ENCODE data around the gene HCK.
"Not testable (repeated sequence)": the region's sequence is repeated elsewhere in the genome, so short reads cannot be mapped to it uniquely, and the experiment has no call there.

The HCK gene

GRCh38 chr20:32029561-32029960 is 22.5 kb upstream of the HCK start:
- DNase-seq, result no peak

DNA sequence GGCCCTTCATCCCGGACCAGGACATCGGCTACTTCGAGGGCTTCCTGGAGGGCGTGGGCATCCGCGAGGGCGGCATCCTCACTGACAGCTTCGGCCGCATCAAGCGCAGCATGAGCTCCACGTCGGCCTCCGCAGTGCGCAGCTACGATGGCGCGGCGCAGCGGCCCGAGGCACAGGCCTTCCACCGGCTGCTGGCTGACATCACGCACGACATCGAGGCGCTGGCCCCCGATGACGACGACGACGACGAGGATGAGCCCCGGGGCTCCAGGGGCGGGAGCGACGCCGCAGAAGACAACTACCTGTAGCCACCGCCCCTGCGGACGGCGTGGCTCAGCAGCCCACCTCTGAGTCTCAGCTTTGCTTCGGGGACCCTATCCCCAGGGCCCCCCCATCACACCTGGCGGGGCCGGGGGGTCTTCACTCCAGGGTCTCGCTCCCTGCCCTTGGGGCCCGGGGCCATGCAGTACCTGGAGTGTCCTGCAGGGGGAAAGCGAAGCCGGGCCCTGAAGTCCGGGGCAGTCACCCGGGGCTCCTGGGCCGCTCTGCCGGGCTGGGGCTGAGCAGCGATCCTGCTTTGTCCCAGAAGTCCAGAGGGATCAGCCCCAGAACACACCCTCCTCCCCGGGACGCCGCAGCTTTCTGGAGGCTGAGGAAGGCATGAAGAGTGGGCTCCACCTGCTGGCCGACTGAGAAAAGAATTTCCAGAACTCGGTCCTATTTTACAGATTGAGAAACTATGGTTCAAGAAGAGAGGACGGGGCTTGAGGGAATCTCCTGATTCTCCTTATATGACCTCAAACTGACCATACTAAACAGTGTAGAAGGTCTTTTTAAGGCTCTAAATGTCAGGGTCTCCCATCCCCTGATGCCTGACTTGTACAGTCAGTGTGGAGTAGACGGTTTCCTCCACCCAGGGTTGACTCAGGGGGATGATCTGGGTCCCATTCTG is 20.8 kb upstream of the HCK start:
- peak; percentile 77 for DNase-seq

DNA sequence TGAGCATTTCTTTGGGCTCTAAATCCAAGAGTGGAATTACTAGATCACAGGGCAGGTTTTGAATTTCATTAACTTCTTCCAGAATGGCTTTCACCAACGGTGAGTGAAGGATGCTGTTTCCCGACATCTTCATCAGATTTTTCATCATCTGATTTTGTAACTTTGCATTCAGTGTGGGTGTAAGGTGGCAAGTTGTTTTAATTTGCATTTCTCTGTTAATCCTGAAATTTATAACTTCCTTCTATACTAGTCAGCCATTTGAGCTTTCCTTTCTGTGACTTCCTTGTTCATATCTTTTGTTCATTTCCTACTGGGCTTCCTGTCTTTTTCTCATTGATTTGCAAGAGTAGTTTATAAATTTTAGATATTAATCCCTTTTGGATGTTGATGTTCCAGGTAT is 18.7 kb upstream of the HCK start:
- DNase-seq, result no peak

DNA sequence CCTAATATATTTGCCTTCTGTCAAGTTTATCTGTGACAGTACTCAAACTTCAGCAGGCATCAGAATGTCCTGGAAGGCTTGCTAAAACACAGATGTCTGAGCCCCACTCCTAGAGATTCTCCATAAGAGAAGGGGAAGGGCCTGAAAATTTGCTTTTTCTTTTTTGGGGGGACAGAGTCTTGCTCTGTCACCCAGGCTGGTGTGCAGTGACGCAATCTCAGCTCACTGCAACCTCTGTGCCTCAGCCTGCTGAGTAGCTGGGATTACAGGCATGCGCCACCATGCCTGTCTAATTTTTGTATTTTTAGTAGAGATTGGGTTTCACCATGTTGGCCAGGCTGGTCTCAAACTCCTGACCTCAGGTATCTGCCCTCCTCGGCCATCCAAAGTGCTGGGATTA is 18.3 kb upstream of the HCK start:
- DNase-seq, result not testable (repeated sequence)

DNA sequence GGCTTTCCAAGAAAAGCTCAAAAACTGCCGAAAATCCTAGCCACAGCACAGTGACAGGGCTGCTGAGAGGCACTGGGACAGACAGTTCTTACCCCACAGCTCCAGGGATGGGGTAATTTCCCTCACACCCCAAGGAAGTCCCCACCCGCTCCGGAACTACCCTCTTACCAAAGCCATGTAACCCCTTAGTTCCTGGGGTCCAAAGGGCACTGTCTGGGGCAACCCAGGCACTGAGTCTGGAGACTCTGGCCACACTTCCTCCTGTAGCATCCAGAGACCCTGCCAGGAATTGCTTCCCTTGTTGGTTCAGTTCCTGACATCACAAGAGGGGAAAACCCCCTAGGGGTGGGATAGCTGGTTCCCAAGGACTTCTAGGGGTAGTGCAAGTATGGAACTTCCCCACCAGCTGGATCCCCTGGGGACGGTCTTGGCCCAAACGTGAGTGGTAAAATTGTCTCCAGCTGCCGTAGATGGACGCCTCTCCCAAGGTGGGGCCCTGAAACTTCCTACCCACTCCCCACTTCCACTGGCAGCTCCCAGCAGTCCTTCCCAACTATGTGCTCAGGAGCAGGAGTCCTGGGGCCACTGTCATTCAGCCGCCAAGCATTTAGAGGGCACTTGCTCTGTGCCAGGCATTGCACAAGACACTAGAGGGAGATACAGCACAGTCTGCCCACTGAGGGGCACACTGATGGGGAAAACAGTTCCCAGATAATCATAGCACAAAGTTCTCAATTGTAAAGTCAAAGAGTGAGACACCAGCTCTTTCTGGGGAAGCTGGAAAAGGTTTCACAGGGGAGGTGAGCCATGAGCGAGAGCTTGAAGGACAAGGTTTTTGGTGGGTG is 17.2 kb upstream of the HCK start:
- DNase-seq, result no peak

- no peak for DNase-seq
Measured at GRCh38 chr20:32035426-32035779, 16.6 kb upstream of the HCK start.

DNA sequence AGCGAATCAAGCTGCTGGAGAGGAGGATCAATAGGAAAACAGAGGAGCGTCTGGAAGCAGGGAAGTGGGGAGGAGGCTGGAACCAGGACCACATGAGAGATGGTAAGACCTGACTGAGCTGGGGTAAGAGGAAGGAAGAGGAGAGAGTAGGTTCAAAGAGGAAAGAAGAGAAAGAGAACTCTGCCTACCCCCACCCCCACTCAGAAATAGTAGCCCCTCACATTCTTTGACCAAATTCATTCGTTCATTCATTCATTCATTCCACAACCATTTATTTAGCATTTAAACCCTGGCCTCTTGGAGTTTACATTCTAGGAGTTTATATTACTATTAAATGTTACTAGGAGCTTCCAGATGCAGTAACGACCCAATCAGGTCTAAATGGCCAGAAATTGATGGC is 15.8 kb upstream of the HCK start:
- DNase-seq, result no peak

GRCh38 chr20:32036716-32037485 is 15.1 kb upstream of the HCK start:
- DNase-seq, result no peak

DNA sequence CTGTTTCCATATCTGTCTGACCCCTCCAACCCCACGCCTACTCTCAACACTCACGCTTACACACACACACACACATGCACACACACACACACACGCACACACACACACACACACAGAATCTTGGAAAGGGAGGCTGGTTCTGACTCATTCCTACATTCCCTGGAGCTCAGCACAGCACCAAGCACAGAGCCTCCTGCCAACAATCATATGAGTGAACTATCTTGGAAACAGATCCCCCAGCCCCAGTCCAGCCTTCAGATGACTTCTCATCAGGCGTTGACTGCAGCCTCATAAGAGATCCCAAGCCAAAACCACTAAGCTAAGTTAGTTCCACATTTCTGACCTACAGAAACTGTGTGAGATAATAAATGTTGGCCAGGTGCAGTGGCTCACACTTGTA is 14.1 kb upstream of the HCK start:
- DNase-seq, result no peak

GRCh38 chr20:32040142-32040953 is 11.7 kb upstream of the HCK start:
- DNase-seq, result no peak

GRCh38 chr20:32045999-32046398 is 6.0 kb upstream of the HCK start:
- no peak for DNase-seq

DNA sequence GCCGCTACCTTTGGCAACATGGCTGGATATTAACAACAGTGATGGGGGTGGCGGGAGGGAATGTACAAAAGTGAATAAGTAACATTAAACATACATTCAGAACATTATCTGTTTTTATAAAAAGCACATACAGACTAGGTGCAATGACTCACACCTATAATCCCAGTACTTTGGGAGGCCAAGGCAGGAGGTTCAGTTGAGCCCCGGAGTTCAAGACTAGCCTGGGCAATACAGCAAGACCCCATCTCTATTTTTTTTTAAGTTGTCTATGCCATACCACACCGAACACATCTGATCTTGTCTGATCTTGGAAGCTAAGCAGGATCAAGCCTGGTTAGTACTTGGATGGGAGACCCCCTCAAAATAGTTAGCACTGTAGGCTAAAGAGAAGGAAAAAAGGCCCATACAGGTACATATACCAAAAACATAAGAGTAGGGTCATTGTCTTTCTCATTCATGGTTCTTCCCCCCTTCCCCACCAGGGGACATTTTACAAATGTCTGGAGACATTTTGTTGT is 1.7 kb upstream of the HCK start:
- DNase-seq, result no peak

DNA sequence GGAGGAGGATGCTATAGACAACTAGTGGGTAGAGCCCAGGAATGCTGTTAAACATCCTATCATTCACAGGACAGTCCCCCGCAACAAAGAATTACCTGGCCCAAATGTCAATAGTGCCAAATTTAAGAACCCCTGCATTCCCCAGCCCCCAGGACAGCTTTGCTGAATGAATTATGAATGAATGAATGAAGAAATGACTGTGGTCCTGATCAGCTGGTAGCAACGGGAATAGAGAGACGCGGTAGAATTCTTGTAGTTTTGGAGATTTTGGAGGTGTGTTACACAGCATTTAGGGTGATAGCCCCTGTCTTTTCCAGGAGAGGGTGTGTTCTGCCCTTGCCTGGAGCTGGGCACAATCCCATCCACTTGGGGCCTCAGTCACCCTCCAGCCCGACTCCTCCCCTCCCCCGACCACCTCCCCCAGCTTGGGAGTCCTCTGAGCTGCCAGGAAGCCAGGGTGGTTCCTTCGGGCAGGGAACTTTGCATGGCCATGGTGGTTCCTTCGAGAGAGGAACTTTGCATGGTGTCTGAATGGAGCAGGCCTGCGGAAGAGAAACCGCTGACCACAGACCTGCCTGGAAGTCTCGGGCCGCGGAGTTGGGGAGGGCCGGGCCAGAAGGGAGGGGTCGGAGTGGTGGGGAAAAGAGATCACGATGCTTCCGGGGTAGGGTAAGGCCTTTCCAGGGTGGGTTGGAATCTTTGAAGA is 1.0 kb upstream of the HCK start:
- no peak for DNase-seq

GRCh38 chr20:32051720-32052089 is 337 bp upstream of the HCK start:
- DNase-seq, result no peak

GRCh38 chr20:32052778-32053362 is 828 bp downstream of the HCK start:
- DNase-seq, result no peak

DNA sequence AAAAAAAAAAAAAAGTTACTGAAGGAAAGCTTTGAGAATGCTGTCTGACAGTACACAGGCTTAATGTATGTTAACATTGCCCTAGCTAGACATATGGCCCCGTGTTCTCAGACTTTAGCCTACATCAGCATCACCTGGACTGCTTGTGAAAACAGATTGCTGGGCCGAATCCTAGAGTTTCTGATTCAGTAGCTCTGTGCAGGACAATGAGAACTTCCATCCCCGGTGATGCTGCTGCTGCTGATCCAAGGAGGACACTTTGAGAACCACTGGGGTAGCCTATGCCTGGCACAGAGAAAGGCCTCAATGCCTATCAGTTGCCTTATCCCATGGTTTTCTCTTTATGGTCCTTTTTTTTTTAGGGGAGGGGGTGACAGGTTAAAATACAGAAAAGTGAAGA is 1.6 kb downstream of the HCK start:
- DNase-seq, result no peak

DNA sequence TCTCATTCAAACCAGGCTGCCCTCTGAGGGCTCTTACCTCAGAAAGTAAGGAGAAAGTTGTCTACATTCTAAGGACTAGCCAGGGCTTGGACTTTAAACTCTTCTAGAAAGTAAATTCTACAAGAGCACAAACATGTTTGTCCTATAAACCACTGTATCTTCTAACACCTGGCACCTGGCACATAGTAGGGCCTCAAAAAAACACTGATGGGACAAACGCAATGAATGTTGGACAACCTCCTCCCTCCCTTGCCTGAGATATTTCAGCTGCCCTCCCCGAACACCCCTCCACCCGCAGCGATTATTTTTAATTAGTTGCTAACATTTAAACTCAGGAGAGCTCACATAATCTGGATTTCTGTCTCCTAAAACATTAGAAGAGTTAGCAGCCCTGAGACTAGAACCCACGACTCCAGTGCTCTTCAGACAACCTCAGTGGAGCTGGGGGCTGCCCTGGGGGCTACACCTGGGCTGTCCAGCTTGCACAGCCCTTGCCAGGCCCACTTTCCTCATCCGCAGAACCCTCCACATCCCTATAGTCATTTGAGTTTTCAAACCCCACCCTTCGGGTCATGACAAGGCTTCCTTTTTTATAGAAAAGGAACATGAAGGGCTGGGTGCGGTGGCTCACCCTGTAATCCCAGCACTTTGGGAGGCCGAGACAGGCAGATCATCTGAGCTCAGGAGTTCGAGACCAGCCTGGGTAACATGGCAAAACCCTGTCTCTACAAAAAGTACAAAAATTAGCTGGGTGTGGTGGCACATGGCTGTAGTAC is 4.9 kb downstream of the HCK start:
- DNase-seq, result no peak

DNA sequence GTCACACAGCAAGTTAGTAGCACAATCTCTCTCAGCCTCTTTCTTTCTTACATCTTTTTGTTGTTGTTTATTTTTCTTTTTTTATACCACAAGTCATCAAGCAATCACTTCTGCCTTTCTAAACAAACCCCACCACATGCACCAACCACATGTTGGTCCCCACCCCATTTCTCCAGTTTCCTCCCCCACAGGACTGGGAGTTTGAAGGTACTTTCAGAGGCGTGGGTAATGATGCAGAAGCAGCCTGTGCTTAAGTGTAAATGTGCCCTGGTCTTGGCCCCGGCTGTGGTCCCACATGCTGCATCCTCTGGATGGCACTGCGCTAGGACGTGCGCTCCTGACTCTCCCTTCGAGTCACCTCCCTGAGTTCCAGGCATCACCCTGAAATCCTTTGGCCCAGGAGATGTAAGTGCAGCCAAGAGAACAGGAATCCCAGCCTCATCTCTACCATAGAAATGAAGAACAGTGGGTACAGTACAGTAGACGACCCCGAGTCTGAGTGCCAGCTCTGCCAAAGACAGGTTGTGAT is 5.7 kb downstream of the HCK start:
- DNase-seq, result no peak

DNA sequence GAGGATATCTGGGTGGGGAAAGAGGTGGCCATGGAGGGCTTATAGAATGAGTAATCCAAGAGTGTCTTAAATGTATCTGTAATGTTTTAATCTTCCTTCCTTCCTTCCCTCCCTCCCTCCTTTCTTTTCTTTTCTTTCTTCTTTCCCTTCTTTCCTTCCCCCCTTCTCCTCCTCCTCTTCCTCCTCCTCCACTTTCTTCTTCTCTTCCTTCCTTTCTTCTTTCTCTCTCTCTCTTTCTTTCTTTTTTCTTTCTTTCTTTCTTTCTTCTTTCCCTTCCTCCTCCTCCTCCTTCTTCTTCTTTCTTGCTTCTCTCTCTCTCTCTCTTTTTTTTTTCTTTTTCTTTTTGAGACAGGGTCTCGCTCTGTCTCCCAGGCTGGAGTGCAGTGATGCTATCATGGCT is 7.1 kb downstream of the HCK start:
- DNase-seq, result no peak

DNA sequence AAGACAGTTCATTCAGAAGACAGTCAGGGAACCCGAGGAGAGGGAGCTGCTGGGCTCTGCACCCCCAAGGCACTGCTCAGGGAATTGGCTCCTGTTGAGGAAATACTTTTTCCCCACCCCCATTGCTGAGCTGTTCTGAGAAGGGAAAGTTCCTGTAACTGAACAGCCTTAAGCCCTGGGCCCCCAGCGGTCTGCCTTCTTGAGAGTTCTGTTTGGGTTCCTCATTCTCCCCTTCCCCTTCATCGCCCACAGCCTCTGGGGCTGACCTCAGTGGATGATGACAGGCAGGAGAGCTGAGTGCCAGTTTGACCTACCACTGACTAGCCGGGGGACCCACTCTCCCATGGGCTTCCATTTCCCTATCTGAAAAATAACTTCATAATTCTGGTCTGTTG is 10.7 kb downstream of the HCK start:
- DNase-seq, result no peak
